Subcutaneous adipose tissue (tissue), 4 donors: Measurements from ENCODE around the gene KHDRBS2. TPM values are rescaled to one million over a fixed set of nuclear protein-coding genes. Genes with fewer than 3 reads are reported as not detected.

Experiments
- CTCF ChIP-seq: fragments of 450-650 bp; IDR thresholded peaks from one replicate; pipeline ENCODE4 v1.5.1; 2016; ENCODE audit warnings: low read depth, mild to moderate bottlenecking, control low read depth, antibody characterized with exemption, moderate library complexity
- total RNA-seq, 4 donors: library from RNA; depleted of rRNA; stranded (reverse); fragments of >200 nt; gene quantifications; one replicate each; pipeline ENCODE4 v1.1.0, GENCODE V29; 2016

Gene KHDRBS2
- total RNA-seq, 4 donors from 2014 or later = 0.34 to 0.44 TPM; not detected in 2

GRCh38 chr6:61949161-61949560, 336.9 kb downstream of the KHDRBS2 start:
- TF ChIP-seq CTCF = no peak

GRCh38 chr6:61947311-61947947, 338.6 kb downstream of the KHDRBS2 start:
- no peak for TF ChIP-seq CTCF

GRCh38 chr6:61940919-61941318, 345.1 kb downstream of the KHDRBS2 start:
- no peak for TF ChIP-seq CTCF

- no peak for TF ChIP-seq CTCF
Observed at GRCh38 chr6:61935242-61935846, 350.7 kb downstream of the KHDRBS2 start.

- no peak for TF ChIP-seq CTCF
Observed at GRCh38 chr6:61909486-61909885, 376.5 kb downstream of the KHDRBS2 start.

DNA sequence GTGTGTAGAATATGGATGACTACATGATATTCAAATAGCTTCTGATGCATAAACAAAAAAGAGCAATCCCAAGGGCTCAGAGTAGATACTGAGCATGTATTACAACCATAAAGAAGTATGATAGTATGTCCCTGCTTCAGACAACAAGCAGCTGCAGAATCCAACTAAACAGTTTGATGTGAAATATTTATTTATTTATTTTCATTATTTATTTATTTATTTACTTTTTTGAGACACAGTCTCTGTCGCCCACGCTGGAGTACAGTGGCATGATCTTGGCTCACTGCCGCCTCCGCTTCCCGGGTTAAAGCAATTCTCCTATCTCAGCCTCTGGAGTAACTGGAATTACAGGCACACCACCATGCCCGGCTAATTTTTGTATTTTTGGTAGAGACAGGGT, 384.3 kb downstream of the KHDRBS2 start:
- TF ChIP-seq CTCF = no peak

DNA sequence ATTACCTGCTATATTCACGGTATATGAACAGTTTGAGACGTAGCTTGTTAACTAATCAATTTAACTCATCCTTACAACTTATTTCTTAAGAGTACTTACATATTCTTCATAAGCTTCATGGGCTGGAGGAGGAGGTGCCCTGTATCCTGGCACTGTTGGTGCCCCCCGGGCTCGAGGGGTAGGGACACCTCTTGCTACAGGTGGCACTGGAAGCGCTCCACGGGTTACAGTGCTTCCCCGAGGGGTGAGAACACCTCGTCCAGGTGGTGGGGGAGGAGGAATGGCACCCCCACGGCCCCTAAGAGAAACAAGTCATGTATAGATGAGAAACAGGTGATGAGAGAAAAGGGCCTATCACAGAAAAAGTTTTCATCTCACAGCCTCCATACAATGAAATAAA, 391.5 kb downstream of the KHDRBS2 start:
- no peak for TF ChIP-seq CTCF
